GM18858 (cell line): ENCODE results near the gene DNMT3L.
A peak's percentile ranks its signal among the peaks of the same experiment; 100 is the strongest.
"Not testable (repeated sequence)": the region's sequence is repeated elsewhere in the genome, so short reads cannot be mapped to it uniquely, and the experiment has no call there.

ENCODE experiments used
- ATAC-seq: cut with Tn5 transposase; IDR thresholded peaks from one replicate; pipeline ENCODE4 v1.9.1; 2021; ENCODE audit not compliant: unreplicated experiment

Gene DNMT3L

DNA sequence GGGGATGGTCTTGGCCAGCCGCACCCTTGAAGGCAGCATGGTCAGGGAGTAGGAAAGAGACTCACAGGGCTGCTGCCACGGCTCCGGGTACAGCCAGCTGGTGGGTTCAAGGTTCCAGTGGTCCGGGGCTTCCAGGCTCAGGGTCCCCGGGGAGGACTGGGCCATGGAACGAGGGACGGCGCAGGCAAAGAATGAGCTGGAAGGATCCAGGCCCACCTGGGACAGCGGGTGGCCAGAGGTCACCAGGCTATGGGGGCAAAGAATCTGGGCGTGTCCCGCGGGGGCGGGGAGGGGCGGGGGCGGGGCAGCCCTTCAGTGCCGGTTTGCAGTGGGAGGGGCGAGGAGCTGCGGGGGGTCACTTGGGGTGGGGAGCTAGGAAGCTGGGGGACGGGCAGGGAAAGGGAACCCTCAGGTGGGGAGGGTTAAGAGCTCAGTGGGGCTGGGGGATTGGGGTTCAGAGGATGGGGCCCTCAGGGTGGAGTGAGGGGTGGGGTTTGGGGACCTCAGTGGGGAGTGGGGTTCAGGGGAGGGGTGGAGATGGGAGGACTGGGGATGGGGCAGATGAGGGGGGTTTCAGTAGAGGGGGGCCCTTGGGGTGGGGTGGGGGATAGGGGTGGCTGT, at the start of gene DNMT3L:
Gene DNMT3L (minus strand): TSS at position 223 of the 621 bp plus-strand sequence. CDS start 638 bp downstream, outside the sequence.
- no peak for ATAC-seq

- ATAC-seq = no peak
These were observed 49.2 kb upstream of the DNMT3L start for GRCh38 chr21:44310628-44311507.

GRCh38 chr21:44306936-44307704, 45.4 kb upstream of the DNMT3L start:
- no peak for ATAC-seq

DNA sequence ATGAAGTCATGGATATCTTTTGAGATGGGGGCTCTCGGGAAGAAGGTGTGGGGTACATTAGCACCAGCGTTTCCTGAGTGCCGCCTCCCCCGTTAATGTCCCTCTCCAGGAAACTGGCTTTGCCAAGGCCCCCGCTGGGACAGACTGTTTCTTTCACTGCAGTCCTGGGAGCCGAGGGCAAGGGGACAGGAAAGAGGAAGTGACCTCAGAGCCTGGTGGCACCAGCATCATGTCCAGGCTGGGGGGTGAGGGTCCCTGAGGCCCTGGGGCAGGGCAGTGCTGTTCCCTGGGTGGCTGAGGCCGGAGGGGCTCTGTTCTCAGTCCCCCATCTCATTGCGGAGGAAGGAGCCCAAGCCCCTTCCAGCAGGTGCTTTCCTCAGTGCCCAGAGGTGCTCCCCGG, 44.0 kb upstream of the DNMT3L start:
- ATAC-seq = no peak

- ATAC-seq = no peak
These were observed 43.2 kb upstream of the DNMT3L start for GRCh38 chr21:44304877-44305293.

DNA sequence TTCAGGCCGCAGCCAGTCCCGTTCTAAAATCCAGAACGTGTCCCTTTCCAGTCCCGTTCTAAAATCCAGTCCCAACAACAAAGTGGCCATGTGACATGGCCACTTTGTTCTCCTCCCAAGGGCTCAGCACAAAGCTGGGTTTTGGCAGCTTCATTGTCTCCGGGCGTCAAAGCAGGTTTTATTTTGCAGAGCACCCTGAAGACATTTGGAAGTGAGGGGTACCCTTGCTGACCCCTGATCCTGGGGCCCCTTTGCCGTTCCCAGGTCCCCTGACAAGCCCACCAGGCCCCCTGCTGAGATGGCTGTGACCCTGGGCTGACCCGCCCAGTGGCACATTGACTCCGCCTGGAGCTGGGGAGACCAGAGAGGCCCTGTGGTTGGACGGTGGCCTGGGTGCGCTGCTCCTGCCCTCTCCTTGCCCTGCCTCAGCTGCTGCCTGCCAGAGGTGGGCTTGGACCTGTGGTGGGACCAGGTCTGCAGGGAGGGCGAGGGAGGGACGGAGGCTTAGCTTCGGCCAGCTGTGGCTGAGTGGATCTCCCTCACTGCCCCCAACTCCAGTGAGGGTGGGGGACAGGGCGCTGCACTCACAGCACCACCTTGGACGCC, 42.4 kb upstream of the DNMT3L start:
- ATAC-seq = no peak

DNA sequence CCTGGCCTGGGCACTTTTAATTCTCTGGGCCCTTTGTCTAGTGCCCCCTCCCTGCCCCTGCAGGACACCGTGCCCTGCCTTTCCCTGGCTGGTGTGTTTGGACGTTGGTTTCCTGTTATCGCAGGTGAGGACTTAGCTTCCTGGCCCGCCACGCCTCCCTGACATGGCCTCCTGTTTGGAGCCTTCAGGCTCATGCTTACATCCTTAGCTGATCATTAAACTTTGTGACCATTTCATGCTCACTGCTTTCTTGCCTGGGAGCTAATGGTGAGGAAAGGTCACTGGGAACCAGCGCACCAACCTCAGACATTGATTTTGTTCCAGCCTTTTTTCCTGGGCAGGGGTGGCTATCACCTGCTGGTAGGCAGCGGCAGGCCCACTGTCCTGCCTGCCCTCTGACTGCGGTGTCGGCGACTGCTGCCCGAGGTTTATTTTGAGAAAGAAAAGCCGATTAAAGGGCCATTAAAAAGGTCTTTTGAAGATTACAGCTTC, 41.8 kb upstream of the DNMT3L start:
- no peak for ATAC-seq

GRCh38 chr21:44302573-44303401, 41.1 kb upstream of the DNMT3L start:
- not testable (repeated sequence) for ATAC-seq

DNA sequence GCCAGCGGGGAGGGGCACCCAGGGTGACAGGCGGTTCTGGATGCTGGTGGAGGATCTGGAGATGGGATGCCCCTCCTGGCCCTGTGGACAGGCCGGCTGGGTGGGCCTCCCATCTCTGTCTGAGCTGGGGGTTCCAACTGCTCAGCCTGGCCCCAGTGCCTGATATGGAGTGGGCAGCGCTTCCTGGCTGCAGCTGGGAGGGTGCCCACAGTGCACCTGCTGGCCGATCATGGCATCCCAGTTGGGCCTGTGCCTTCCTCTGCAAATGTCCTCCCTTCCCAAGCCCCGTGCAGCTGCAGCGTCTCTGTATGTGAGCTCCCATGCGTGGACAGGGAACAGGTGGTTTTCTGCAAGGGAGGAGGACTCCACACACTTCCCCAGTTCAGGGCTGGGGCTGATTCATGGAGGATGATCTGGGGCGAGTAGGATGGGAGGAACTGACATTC, 40.3 kb upstream of the DNMT3L start:
- ATAC-seq = no peak

GRCh38 chr21:44301141-44301540, 39.4 kb upstream of the DNMT3L start:
- no peak for ATAC-seq

GRCh38 chr21:44300262-44300959, 38.7 kb upstream of the DNMT3L start:
- ATAC-seq = peak; percentile 22

DNA sequence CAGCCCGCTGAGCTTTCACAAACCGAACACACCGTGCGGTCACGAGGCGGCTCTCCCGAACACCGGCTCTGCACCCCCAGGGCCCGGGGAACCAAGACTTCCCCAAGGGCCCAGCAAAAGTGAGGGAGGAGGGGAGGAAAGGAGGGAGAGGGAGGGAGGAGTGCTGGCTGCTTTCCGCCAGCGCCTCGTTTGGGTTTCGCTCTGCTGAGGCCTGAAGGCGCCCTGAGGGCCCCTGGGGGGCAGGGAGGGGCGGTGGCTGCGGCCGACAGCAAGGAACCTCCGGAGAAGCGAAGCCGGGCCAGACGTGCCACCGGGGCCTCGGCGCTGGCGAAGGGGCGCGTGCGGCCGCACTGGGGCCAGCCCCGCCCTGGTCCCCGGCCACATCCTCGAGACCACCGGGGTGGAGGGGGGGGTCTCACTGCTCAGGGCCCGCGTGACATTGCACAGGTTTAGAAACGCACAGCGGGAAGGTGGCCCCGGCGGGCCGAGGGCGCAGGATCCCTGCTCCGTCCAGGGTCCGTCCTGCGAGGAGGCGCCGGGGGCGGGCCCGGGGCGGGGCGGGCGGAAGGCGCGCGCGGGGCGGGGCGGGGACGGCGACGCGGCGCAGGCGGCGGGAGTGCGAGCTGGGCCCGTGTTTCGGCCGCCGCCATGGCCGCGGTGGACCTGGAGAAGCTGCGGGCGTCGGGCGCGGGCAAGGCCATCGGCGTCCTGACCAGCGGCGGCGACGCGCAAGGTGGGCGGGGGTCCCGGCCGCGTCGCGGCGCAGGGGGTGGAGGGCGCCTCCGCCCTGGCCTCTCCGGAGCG, 38.0 kb upstream of the DNMT3L start, which contains the start of gene PFKL:
Gene PFKL (plus strand): TSS at position 596 of the 804 bp plus-strand sequence. CDS start 53 bp downstream, at position 649.
- ATAC-seq = peak; percentile 33

DNA sequence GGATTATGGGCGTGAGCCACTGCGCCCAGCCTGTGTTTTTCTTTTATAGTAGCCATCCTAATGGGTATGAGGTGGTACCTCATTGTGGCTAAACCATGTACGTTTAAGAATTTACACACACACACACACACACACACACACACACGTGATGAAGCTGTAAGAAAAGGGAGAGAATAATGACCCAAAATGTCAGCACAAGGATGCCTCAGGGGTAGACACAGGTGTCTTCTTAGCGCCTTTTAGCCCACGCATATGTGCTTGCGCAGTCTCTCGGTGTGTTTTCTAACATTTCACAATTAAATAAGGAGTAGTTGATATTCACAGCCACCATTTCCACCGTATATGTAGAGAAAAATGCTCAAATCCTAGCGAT, 37.4 kb upstream of the DNMT3L start:
- no peak for ATAC-seq

DNA sequence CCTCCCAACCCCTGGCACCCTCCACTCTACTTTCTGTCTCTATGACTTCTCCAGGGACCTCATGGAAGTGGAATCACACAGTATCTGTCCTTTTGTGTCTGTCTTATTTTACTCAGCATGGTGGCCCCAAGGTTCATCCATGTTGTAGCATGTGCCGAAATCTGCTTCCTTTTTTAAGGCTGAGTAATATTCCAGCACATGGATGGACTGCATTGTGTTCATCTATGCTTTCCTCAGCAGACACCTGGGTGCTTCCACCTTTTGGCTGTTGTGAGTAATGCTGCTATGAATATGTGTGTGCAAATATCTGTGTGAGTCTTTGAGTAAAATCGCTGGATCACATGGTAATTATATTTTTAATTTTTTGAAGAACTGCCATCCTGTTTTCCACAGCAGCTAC, 36.6 kb upstream of the DNMT3L start:
- ATAC-seq = no peak

DNA sequence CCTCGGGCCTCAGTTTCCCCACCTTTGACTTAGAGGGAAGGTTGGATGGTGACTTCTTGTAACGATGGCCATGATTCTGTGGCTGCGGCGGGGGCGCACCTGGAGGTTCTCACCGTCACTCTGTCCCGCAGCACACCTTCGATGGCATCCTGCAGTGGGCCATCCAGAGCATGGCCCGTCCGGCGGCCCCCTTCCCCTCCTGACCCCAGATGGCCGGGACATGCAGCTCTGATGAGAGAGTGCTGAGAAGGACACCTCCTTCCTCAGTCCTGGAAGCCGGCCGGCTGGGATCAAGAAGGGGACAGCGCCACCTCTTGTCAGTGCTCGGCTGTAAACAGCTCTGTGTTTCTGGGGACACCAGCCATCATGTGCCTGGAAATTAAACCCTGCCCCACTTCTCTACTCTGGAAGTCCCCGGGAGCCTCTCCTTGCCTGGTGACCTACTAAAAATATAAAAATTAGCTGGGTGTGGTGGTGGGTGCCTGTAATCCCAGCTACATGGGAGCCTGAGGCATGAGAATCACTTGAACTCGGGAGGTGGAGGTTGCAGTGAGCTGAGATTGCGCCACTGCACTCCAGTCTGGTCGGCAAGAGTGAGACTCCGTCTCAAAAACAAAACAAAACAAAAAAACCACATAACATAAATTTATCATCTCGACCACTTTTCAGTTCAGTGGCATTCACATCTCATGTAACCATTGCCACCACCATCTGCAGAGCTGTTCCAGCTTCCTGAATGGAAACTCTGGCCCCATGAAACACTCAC, 36.0 kb upstream of the DNMT3L start:
- no peak for ATAC-seq

- ATAC-seq = no peak
These were observed 35.2 kb upstream of the DNMT3L start for GRCh38 chr21:44296916-44297315.

DNA sequence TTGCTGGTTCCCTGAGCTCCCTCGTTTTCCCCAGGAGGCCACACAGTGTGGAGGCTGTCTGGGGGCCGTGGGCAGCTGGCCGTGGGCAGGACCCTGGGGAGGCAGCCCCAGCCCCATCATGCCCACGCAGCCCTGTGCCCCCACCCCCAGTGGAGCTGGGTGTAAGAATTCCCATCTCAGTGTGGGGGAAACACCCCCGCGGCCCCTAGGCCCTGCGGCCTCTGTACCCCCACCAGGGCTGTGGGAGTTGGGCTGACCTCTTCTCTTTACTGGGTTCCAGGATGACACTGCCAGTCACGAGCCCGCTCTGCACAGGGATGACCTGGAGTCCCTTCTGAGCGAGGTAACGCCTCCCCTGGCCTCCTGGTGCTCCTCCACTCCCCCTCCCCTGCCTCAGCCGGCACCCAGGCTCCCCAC, 34.4 kb upstream of the DNMT3L start:
- ATAC-seq = no peak

- ATAC-seq = no peak
These were observed 33.9 kb upstream of the DNMT3L start for GRCh38 chr21:44295646-44296045.
